Endothelial cell of hepatic sinusoid (primary cell): Measurements from ENCODE around the gene RAMP2.
"Not testable (repeated sequence)": the region's sequence is repeated elsewhere in the genome, so short reads cannot be mapped to it uniquely, and the experiment has no call there.

ENCODE experiments used
- in situ Hi-C: cut with HindIII; loops from 2 replicates; pipeline ENCODE4 v1.10.0; 2017; ENCODE audit warnings: low sequenced_read_pairs

Gene RAMP2

GRCh38 chr17:42768006-42768405 lies 7.0 kb downstream of the RAMP2 start:
- in situ Hi-C loops, result not testable (repeated sequence)

- in situ Hi-C loops, result not testable (repeated sequence)
Observed at GRCh38 chr17:42769964-42770363, 8.9 kb downstream of the RAMP2 start.

DNA sequence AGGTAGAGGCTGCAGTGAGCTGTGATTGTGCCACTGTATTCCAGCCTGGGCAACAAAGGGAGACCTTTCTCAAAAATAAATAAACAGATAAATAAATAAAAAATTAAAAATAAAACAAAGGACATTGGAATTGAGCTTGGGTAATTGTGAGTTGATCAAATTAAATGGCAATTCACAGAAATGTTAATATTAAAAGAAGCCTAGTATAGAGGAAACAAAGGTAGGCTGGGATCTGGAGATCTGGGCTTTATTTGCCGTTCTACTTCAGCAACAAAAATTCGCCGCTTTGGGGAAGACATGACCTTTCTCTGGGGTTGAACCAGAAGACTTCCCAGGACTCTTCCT lies 11.9 kb downstream of the RAMP2 start:
- in situ Hi-C loops, result no loop called here

GRCh38 chr17:42773290-42774035 lies 12.4 kb downstream of the RAMP2 start, which contains the start of gene VPS25:
TSS of gene VPS25 (plus strand) at chr17:42773449. CDS start at chr17:42773476, 27 bp downstream.
- in situ Hi-C loops, result no loop called here

GRCh38 chr17:42774066-42774745 lies 13.2 kb downstream of the RAMP2 start:
- in situ Hi-C loops, result no loop called here

DNA sequence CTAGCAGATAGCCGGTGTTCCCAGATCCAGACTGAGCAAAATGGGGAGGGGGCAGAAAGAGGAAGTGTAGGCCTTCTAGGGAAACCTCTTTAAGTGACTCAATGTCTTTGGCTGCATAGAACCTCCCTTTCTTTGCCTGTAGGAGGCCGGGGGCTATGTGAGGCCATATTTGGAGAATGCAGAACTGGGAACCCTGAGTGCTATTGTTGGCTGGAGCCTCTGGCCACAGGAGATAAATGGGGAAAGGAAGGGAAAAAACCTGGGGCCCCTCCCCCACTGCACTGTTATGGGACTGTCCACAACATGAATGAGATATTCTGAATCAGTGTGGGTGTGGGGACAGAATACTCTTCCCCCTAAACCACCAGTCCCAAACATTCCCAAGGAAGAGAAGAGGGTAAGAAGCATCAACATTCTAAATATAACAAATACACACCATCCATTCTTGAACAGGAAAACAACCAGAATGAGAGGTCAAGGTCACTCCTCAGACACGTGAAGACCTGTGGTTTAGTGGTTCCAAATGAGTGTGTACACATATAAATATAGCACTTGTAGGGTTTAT lies 14.6 kb downstream of the RAMP2 start:
- in situ Hi-C loops, result no loop called here

GRCh38 chr17:42778570-42778969 lies 17.5 kb downstream of the RAMP2 start:
- in situ Hi-C loops, result no loop called here

DNA sequence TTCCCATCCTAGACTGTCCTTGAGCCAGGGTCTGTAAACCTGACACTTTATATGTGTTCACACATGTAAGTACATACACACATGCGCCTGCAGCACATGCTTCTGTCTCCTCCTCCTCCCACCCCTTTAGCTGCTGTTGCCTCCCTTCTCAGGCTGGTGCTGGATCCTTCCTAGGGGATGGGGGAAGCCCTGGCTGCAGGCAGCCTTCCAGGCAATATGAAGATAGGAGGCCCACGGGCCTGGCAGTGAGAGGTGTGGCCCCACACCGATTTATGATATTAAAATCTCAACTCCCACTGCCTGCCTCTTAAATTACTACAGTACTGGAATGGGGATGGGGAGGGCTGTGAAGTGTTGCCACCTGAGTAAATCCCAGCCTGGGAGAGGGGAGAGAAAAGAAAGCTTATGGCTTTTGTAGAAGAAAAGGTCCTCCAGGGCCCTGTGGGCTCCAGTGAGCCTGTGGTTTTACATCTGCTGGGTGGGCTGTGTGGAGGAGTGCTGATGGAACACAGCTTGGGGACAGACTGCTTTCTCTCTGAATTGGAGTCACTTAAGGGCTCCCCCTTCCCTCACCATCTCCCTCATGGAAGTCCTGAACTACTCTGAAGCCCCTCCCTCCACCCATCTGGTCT lies 18.4 kb downstream of the RAMP2 start:
- in situ Hi-C loops, result no loop called here

GRCh38 chr17:42779936-42780850 lies 19.2 kb downstream of the RAMP2 start, which contains the start of gene WNK4:
TSS of gene WNK4 (plus strand) at chr17:42780610. CDS start at chr17:42780699, 89 bp downstream.
- in situ Hi-C loops, result no loop called here

DNA sequence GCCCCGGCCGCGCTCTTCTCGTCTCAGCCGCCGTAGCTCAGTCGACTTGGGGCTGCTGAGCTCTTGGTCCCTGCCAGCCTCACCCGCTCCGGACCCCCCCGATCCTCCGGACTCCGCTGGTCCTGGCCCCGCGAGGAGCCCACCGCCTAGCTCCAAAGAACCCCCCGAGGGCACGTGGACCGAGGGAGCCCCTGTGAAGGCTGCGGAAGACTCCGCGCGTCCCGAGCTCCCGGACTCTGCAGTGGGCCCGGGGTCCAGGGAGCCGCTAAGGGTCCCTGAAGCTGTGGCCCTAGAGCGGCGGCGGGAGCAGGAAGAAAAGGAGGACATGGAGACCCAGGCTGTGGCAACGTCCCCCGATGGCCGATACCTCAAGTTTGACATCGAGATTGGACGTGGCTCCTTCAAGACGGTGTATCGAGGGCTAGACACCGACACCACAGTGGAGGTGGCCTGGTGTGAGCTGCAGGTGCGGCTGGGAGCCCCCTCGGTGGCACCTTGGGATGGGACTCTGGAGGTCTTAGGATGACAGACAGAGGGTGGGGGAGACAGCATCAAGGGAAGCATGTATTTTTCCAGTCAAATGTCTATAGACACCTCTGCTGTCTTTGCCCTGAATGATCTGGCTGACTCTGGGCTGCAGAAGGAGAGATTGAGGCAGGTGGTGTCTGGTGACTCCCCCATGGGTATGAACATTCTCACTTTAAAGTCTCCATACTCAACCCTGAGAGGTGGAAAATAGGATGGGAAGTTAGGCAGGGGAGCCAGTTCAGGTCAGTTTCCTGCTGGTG lies 20.0 kb downstream of the RAMP2 start:
- in situ Hi-C loops, result no loop called here

- in situ Hi-C loops, result no loop called here
Observed at GRCh38 chr17:42781639-42782165, 20.7 kb downstream of the RAMP2 start.

DNA sequence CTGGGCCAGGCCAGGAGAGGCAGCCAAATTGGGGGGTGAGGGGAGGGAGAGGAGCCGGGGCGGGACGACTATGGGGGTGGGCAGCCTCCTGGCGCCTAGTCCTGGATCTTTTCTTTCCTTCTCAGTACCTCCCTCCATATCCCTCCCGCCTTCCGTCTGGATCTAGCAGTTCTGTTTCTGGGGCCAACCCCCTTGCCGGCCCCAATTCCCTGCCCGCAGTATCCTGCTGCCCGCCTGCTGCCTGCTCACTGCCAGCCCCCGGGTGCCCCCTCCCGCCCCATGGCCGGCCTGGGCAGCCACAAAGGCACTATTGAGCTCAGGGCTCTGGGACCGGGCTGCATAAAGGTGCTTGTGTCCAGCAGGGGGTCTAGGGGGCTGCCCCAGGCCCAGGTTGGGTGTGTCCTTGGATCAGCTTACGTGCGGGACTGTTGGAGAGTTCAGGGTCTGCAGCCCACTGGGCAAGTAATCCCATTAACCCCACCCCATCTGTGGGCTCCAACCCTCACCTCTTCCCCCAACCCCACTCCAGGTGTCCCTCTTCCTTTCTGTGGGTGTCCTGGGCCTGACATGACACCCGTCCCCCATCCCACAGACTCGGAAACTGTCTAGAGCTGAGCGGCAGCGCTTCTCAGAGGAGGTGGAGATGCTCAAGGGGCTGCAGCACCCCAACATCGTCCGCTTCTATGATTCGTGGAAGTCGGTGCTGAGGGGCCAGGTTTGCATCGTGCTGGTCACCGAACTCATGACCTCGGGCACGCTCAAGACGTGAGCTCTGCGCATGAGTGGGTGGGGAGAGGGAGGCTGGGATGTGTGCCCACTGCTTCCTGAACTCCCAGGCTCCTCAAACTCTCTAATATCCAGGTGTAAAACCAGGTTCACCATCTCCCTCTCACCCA lies 21.4 kb downstream of the RAMP2 start:
- in situ Hi-C loops, result no loop called here

GRCh38 chr17:42783062-42783790 lies 22.2 kb downstream of the RAMP2 start:
- in situ Hi-C loops, result no loop called here

DNA sequence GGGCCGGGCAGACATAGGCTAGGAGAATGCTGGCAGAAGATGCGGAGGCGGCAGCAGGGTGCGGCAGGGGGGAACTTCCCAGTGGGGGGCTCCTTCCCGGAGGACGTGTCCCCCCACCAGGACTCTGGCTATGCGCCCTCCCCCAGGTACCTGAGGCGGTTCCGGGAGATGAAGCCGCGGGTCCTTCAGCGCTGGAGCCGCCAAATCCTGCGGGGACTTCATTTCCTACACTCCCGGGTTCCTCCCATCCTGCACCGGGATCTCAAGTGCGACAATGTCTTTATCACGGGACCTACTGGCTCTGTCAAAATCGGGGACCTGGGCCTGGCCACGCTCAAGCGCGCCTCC lies 22.7 kb downstream of the RAMP2 start:
- in situ Hi-C loops, result no loop called here

DNA sequence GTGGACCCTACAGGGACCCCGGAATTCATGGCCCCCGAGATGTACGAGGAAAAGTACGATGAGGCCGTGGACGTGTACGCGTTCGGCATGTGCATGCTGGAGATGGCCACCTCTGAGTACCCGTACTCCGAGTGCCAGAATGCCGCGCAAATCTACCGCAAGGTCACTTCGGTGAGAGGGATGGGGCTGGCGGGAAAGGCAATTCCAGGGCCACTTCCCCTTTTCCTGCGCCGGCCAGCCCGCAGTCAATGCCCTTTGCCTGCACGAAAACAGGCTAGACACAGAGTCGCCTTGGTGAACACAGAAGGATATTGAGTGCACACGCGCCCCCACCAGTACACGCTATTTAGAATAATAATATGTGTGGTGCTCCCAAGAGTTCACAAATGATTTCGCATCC lies 23.4 kb downstream of the RAMP2 start:
- in situ Hi-C loops, result no loop called here

DNA sequence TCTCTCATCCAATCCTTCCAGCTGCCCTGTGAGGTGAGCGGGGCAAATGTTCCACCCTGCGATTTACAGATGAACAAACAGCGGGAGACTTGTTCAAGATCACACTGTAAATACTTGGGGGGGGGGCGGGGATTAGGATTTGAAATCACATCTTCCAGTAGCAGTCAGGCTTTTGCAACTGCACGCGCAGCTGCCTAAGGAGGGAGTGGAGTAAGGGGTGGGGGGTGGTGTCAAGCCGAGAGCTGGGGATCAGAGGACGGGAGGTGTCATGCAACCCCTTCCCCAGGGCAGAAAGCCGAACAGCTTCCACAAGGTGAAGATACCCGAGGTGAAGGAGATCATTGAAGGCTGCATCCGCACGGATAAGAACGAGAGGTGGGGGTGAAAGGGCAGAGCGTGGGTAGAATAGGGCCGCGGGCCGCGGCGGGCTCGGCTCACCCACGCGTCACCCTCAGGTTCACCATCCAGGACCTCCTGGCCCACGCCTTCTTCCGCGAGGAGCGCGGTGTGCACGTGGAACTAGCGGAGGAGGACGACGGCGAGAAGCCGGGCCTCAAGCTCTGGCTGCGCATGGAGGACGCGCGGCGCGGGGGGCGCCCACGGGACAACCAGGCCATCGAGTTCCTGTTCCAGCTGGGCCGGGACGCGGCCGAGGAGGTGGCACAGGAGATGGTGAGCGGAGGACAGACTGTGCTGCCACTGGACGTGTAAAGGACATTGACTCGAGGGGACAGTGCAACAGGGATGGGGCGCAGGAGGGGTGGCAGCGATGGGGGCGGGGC lies 24.0 kb downstream of the RAMP2 start:
- in situ Hi-C loops, result no loop called here

DNA sequence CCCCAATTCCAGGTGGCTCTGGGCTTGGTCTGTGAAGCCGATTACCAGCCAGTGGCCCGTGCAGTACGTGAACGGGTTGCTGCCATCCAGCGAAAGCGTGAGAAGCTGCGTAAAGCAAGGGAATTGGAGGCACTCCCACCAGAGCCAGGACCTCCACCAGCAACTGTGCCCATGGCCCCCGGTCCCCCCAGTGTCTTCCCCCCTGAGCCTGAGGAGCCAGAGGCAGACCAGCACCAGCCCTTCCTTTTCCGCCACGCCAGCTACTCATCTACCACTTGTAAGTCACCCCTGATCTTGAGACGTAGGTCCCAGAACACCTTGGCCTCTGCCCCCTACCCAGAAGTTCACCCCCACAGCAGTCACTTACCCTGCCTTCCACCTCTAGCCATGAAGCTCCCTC lies 26.2 kb downstream of the RAMP2 start:
- in situ Hi-C loops, result no loop called here
